BJ (cell line): Measurements from ENCODE around the gene SLC35F4. TPM values are rescaled to one million over a fixed set of nuclear protein-coding genes. Genes with fewer than 3 reads are reported as not detected.

Experiments used
- CTCF ChIA-PET: fragments of 350-600 bp; formaldehyde crosslinking; extraction: SDS; loops from one replicate; lab custom pipeline; 2021; ENCODE audit warnings: antibody characterized with exemption, inconsistent platforms; lab: Yijun Ruan, JAX
- POLR2A ChIA-PET: fragments of 300-600 bp; sonication (Branson Sonifier 250); formaldehyde crosslinking; extraction: SDS; loops from one replicate; lab custom pipeline; 2021; ENCODE audit warnings: antibody characterized with exemption; lab: Charles Lee
- DNase-seq: peaks from one replicate; pipeline ENCODE4 v3.0.0-alpha.2; 2011; ENCODE audit warnings: low read depth
- H3K27me3 ChIP-seq: 2 replicates; pipeline ENCODE4 v1.6.0; 2011; ENCODE audit warnings: low read length; ENCODE audit not compliant: control insufficient read depth, insufficient read depth
- H3K36me3 ChIP-seq: 2 replicates; pipeline ENCODE4 v1.5.1; 2011; ENCODE audit warnings: low read length; ENCODE audit not compliant: control insufficient read depth, insufficient read depth
- H3K4me3 ChIP-seq: 2 replicates; pipeline ENCODE4 v1.5.1; 2011; ENCODE audit warnings: low read depth, mild to moderate bottlenecking, control low read depth, low read length
- polyA plus RNA-seq: library from polyadenylated mRNA; depleted of rRNA; stranded (reverse); fragments of >200 nt; gene quantifications from 2 replicates; pipeline ENCODE4 v1.2.3, GENCODE V29; 2011
- TF ChIP-seq, protein P1 (sequence below): IDR thresholded peaks from 2 replicates; pipeline ENCODE4 v1.5.1; 2011; ENCODE audit warnings: low read depth, mild to moderate bottlenecking, control low read depth, inconsistent platforms, low read length, moderate library complexity; ENCODE audit not compliant: insufficient read depth

Gene SLC35F4
- polyA plus RNA-seq, 1 experiment: not detected

DNA sequence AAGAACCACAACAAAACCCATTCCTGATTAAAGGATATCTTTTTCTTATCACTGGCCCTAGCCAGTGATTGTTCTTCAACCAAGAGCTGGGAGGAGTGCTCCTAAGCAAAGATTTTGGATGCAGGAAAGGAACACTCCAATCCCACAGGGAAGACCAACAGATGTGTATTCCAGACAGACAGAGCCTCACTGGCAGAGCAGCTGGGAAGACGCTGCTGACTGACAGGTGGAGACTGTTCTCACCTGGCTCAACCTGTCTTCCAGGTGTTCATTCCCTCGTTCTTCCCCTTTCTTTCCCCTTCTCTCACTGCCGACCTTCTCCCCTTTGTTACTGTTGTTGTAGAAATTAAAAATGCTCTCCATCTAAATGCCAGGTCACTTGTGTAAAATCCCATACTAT lies 282.5 kb downstream of the SLC35F4 start:
- TF ChIP-seq, protein P1, sequence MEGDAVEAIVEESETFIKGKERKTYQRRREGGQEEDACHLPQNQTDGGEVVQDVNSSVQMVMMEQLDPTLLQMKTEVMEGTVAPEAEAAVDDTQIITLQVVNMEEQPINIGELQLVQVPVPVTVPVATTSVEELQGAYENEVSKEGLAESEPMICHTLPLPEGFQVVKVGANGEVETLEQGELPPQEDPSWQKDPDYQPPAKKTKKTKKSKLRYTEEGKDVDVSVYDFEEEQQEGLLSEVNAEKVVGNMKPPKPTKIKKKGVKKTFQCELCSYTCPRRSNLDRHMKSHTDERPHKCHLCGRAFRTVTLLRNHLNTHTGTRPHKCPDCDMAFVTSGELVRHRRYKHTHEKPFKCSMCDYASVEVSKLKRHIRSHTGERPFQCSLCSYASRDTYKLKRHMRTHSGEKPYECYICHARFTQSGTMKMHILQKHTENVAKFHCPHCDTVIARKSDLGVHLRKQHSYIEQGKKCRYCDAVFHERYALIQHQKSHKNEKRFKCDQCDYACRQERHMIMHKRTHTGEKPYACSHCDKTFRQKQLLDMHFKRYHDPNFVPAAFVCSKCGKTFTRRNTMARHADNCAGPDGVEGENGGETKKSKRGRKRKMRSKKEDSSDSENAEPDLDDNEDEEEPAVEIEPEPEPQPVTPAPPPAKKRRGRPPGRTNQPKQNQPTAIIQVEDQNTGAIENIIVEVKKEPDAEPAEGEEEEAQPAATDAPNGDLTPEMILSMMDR: no peak
- H3K27me3 ChIP-seq: no peaks in the 10 kb centered on the region
- POLR2A ChIA-PET: no interaction called here
- H3K36me3 ChIP-seq: no peaks in the 10 kb centered on the region
- DNase-seq: no peak
- CTCF ChIA-PET: no interaction called here
- no peak overlapping the region for H3K4me3 ChIP-seq

- ChIA-PET POLR2A (no interaction called here), CTCF (no interaction called here)
- H3K27me3 ChIP-seq: no peaks in the 10 kb centered on the region
- DNase-seq: no peak
- TF ChIP-seq, protein P1: no peak
- H3K36me3 ChIP-seq: no peaks in the 10 kb centered on the region
- H3K4me3 ChIP-seq: no peak overlapping the region
Measured at GRCh38 chr14:57582746-57583145, 283.1 kb downstream of the SLC35F4 start.

GRCh38 chr14:57578801-57579200 lies 287.1 kb downstream of the SLC35F4 start:
- CTCF ChIA-PET: no interaction called here
- TF ChIP-seq, protein P1: no peak
- Histone ChIP-seq H3K4me3 (no peak overlapping the region), H3K27me3 (no peaks in the 10 kb centered on the region), H3K36me3 (no peaks in the 10 kb centered on the region)
- DNase-seq: no peak
- POLR2A ChIA-PET: no interaction called here

- H3K27me3 ChIP-seq: no peaks in the 10 kb centered on the region
- POLR2A ChIA-PET: no interaction called here
- no peaks in the 10 kb centered on the region for H3K36me3 ChIP-seq
- TF ChIP-seq, protein P1: no peak
- CTCF ChIA-PET: no interaction called here
- H3K4me3 ChIP-seq: no peak overlapping the region
- DNase-seq: no peak
Measured at GRCh38 chr14:57576498-57576897, 289.4 kb downstream of the SLC35F4 start.

GRCh38 chr14:57575482-57575881 lies 290.4 kb downstream of the SLC35F4 start:
- H3K4me3 ChIP-seq: no peak overlapping the region
- no peak for DNase-seq
- TF ChIP-seq, protein P1: no peak
- CTCF ChIA-PET: no interaction called here
- no peaks in the 10 kb centered on the region for H3K27me3 ChIP-seq
- POLR2A ChIA-PET: no interaction called here
- no peaks in the 10 kb centered on the region for H3K36me3 ChIP-seq
